NB4 (cell line): ENCODE data around the gene AGBL1.

ENCODE experiments used
- DNase-seq: peaks from one replicate; pipeline ENCODE4 v3.0.0; 2010; ENCODE audit warnings: low read depth
- H3K4me3 ChIP-seq: one replicate; pipeline ENCODE4 v1.5.1; 2011; ENCODE audit warnings: mild to moderate bottlenecking, low read depth, low read length, moderate library complexity
- MAX ChIP-seq: IDR thresholded peaks from 2 replicates; pipeline ENCODE4 v1.6.1; 2011; ENCODE audit warnings: low read depth, low read length
- MYC ChIP-seq: IDR thresholded peaks from 2 replicates; pipeline ENCODE4 v1.6.1; 2011; ENCODE audit warnings: low read depth, low read length
- POLR2A ChIP-seq: IDR thresholded peaks from 2 replicates; pipeline ENCODE4 v1.6.1; 2011; ENCODE audit warnings: mild to moderate bottlenecking; ENCODE audit not compliant: insufficient read length; ENCODE audit errors: extremely low read depth
- TF ChIP-seq, protein P1 (sequence below): IDR thresholded peaks from one replicate; pipeline ENCODE4 v1.5.1; 2012; ENCODE audit warnings: low read depth, low read length

AGBL1 gene

GRCh38 chr15:86685263-86685662 lies 605.6 kb downstream of the AGBL1 start:
- TF ChIP-seq, protein P1, sequence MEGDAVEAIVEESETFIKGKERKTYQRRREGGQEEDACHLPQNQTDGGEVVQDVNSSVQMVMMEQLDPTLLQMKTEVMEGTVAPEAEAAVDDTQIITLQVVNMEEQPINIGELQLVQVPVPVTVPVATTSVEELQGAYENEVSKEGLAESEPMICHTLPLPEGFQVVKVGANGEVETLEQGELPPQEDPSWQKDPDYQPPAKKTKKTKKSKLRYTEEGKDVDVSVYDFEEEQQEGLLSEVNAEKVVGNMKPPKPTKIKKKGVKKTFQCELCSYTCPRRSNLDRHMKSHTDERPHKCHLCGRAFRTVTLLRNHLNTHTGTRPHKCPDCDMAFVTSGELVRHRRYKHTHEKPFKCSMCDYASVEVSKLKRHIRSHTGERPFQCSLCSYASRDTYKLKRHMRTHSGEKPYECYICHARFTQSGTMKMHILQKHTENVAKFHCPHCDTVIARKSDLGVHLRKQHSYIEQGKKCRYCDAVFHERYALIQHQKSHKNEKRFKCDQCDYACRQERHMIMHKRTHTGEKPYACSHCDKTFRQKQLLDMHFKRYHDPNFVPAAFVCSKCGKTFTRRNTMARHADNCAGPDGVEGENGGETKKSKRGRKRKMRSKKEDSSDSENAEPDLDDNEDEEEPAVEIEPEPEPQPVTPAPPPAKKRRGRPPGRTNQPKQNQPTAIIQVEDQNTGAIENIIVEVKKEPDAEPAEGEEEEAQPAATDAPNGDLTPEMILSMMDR, result no peak
- TF ChIP-seq MYC, result no peak
- TF ChIP-seq MAX, result no peak
- TF ChIP-seq POLR2A, result no peak
- no peak for DNase-seq
- H3K4me3 ChIP-seq, result no peak overlapping the region

- no peak for TF ChIP-seq MYC
- TF ChIP-seq, protein P1, result no peak
- TF ChIP-seq POLR2A, result no peak
- no peak for TF ChIP-seq MAX
- no peak for DNase-seq
- H3K4me3 ChIP-seq, result no peak overlapping the region
Measured at GRCh38 chr15:86689006-86689405, 609.3 kb downstream of the AGBL1 start.

- peak; percentile 30 for DNase-seq
- TF ChIP-seq MAX (no peak), MYC (no peak), POLR2A (no peak)
- TF ChIP-seq, protein P1, result no peak
Measured at GRCh38 chr15:86690566-86690965, 610.9 kb downstream of the AGBL1 start.

GRCh38 chr15:86691091-86691663 lies 611.5 kb downstream of the AGBL1 start:
- peak; percentile 34 for DNase-seq
- TF ChIP-seq MYC (no peak), POLR2A (no peak), MAX (no peak)
- TF ChIP-seq, protein P1, result no peak
- no peak overlapping the region for H3K4me3 ChIP-seq

More at GRCh38 chr15:86690566-86690965, 610.9 kb downstream of the AGBL1 start:
- no peak overlapping the region for H3K4me3 ChIP-seq

DNA sequence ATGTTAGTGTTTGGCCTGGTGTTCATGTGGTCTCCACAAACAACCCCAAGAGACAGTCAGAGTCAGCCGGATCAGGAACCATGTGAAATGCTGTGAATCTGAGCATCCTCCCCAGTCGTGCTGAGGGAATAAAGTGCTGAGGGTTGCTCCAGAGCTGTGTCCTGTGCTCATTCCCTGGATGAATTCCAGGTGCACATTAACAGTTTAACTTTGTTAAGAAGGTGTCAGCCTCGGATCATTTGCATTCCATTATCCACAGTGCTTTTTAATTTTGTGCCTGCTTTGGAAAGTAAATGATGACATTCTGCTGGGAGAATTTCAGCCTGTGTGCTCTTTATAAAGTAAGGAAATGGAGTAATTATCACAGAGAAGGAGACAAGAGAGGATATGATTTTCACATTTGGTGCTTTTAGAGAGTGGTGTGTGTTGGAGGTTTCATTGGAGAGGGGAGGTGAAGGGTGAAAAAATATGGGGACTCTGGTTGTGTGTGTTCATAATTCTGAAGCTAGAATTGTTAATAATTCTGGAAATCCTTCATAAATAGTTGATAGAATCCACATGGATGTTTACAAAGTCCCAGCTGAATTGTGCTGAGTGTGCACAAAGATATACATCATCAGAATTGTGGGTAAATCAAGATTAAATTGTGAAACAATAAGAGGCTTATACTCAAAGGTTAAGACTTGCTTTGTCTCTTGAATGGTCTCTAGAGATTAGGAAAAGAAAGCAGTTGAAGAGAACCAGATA lies 621.4 kb downstream of the AGBL1 start:
- H3K4me3 ChIP-seq, result no peak overlapping the region
- DNase-seq, result no peak
- TF ChIP-seq, protein P1, result no peak
- no peak for TF ChIP-seq POLR2A
- no peak for TF ChIP-seq MYC
- no peak for TF ChIP-seq MAX
